ENCODE results near the gene IGLL5.

Gene IGLL5

DNA sequence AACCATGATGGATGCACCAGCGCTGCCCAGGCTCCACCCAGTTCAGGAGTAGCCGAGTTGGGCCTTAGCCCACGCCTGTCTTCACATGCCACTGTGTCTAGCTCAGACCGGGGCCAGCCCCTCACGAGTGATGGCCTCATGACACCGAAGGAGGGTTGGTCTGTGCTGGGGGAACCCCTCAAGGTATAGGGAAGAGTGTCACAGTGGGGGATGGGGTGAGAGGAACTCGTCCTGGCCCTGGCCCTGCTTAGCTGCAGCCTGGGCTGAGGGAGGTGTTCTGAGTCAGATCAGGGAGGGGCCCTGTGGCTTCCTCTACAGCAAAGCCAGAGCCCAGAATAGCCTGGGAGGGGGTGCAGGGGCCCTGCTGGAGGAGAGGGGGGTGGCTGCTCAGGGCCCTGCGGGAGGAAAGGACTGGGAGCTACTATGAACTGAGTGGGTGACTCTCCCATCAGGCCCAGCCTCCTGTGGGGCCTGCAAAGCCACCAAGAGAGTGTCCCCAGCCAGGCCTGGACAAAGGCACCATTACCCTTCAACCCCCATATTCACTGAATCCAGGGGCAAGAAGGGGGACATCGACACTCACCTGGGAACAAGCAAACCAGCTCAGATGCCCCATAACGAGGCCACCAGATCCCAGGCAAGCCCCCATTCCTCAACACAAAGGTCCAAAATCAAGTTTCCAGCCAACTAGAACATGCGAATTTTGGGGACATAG, 41.2 kb downstream of the IGLL5 start:
- no peak for DNase-seq

DNA sequence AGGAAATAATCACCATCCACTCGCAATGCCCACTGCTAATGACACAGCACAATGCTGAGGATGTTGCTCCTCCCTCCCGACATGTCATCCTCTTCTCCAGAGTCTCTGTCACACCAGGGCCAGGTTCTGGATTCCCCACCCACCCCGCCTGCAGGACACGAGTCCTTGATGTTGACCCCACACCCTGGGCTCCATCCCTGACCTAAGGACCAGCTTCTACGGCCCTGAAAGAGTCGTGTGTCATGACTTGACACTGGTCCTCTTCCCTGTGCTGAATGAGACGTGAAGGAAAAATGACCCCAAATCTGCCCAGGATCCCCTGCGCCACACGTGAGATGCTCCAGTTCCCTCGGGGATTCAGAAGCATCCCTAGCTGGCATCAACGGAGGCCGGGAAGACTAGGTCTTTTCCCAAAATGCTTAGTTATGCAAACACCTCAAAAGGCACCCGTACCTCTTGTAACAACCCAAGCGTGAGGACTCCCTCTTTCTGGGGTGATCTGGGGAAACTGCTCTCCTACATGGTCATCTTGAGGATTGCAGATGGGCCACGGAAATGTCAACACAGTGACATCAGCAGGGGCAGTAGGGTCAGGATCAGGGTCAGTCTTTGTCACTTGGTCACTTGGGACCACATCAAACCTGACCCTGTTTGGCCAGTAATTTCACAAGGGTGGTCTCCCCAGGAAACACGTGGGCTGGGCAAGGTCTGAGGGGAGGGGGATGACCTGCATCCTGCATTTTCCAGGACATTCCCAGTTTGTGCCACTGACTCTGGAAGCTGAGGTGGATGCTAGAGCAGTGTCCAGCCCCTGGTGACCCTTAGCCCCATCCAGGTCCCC, 42.0 kb downstream of the IGLL5 start:
- DNase-seq: no peak

DNA sequence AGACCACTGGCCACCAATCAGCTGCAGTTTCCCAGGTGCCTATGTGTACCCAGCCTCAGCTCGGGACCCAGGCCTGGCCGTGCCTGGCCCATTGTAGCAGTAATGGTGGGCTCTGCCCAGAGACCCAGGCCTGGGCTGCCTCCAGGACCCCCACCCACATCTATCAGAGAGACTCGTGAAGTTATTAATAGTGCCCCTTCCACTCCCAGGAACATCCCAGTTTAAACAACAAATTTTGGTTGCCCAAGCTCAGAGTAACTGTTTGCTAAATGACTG, 42.5 kb downstream of the IGLL5 start:
- no peak for DNase-seq

DNA sequence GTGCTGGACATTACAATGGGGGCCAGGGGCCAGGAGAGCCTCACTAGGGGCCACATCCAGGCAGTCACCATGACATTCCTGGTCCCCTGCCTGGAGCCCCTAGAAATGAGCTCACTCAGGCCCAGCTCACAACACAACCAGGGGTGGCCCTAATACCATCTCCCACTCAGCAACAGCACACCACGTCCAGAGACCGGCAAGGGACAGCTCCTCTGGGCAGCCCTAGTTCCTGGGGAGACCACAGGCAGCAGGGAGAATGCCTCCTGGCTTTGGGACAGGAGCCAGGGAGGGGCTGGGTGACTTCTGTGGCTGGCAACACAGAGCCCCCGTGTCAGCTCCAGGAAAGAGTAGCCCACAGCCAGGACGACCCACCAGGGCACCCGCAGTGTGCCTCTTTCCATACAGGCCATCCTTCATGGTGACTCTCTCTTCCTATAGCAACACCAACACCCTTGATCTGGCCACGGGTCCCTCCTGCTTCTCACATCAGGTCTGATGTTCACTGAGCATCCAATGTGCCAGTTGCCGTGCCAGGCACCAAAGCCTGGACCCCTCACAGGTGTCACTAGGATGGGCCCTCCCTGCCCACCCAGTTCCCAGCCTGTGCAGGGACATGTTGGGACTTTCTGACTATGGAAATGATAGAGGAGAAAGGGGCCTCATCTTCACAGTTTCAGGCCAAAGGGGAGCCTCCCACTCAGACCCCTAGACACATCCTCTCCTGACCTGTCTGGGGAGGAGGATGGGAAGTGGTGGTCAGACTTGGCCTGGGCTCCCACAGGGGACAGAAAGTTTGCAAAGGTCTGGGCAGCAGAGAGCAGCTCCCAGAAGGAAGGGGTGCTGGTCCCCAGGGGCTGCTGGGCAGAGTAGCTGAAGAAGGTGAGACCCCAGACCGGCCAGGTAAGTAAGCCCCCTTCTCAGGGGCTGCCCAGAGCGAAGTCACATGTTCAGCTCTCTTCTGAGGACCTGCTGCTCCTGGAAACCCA, 43.2 kb downstream of the IGLL5 start:
- no peak for DNase-seq

DNA sequence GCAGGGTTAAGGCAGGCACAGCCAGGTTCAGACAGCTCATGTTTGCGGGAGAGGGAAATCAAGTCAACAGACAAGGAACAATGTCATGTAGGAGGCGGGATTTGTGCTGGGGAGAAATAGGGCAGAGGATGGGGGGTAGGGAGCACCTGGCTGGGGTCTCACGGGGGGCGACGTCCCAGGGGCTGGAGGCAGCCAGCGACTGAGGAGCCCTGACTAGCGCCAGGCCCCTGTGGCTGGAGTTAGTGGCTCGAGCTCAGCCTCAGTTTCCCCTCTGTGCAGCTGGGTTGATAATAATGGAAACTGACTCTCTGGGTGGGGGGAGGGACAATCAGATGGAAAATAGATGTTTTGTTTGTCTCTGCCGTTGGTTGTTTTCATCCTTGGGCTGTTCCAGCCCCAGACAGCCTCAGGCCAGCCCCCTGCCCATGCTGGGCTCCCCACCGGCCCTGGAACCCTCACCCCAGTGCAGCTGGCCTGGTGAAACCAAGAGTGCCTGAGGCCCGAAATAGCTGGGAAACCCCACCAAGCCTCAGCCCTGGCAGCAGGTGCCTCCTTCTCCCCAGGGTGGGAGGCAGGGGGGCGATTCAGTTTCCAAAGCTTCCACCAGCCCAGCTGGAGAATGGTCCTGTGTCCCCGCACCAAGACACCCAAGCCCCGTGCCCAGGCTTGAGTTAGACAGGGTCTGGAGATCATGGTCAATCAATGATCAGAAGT, 44.1 kb downstream of the IGLL5 start:
- no peak for DNase-seq

DNA sequence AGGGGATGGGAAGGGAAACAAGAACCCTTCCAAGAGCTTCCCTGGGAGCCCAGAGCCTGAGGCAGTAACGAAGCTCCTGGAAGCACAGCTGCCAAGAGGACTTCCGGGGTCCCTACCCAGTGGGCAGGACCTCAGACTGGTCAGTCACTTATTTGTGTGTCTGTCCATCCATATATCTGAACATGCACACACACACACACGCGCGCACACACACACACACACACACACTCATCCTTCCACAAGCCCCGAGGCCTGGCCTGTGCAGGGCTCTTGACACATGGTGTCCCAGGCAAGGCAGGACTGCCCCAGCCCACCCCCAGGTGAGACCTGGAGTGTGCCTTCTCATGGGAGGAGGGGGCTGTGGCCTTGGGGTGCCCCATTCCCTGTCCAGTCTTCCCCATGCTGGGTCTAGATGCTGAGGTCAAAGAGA, 44.9 kb downstream of the IGLL5 start:
- no peak for DNase-seq

DNA sequence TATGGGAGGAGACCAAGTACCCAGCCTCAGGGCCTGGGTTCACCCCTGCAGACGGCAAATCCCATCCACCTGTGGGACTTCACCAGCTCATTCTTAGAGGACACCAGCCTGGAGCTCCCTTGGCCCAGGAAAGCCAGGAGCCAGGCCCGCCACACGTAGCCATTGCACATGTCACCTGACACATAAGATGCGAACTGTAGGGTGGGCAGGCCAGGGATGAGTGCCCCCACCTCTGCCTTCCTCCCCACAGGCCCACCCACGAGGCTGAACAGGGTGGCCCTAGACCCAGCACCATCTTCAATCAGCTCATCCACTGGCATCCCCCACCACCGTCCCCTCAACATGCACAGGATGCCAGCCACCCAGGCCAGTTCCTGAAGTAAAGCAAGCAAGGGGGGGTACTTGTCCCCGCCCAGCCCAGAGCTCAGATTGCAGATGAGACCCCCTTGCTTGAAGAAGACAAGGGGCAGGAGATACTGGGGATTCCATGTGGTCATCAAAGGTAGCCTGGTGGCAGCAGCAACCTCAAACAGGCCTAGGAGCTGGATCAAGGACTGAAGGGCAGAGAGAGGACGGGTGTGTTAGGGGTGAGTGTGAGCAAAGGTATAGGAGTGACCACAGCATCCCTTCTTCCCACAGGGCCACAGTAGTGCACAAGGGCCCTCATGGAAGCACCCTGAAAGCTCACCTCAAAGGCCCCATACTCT, 45.6 kb downstream of the IGLL5 start:
- DNase-seq: no peak

DNA sequence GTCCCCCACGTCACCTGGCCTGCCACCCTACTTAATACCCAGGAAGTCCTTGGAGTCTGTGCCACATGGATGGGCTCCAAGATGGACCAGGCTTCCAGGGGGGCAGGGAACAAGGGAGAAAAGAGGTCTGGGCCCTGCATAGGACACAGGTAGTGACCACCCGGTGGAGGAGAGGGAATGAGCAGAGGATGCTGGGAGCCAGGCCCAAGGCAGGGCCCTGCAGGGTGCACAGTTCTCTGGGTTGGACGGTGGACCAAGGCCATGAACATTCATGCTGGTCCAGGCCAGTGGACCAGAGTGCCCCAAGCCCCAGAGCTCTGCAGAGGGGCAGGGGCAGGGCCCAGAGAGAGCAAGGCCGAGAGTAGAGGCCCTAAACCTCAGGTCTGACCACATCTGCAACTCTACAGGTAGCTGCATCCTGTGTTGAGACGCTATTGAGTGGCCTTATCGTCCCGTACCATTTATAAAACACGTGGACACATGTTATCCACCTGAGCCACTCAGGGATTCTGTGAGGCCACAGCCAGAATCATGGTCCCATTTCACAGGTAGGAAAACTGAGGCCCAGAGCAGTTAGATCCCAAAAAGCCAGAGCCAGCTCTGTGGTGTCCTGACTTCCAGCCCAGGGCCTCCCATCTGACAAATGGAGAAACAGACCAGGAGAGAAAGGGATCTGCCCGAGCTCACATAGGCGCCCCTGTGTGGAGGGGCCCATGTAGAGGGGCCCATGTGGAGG, 46.4 kb downstream of the IGLL5 start:
- no peak for DNase-seq

DNA sequence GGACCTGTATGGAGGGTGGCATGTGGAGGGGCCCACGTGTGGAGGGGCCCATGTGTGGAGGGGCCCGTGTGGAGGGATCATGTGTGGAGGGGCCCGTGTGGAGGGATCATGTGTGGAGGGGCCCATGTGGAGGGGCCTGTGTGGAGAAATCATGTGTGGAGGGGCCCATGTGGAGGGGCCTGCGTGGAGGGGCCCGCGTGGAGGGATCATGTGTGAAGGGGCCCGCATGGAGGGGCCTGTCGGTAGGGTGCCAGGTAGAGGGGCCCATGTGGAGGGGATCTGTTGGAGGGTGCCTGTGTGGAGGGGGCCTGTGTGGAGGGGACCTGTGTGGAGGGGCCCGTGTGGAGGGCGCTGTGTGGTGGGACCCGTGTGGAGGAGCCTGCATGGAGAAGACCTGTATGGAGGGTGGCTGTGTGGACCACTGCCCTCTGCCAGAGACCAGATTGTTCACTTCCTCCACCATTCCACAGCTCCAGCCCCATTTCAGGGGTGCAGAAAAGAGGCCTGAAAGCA, 47.0 kb downstream of the IGLL5 start:
- no peak for DNase-seq

DNA sequence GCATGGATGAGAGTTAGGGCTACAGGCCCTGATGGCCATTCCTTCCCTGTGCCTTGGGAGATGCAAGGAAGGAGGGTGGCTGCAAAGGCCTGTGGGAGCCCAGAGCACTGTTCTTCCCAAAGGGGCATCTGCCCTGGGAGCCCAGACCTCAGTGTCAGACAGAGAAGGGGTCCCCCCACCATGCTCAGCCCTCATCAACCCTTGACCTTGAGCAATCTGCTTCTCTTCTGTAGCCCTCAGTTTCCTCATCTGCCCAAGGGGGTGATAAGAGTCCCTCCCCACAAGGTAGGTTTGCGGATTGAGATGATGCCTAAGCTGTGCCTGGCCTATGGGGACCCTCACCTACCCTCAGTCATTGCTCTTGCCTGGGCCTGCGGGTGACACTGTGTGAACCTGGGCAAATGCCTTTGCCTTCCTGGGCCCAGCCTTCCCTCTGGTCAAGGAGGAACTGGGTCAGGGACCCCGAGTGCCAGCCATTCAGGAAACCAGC, 47.5 kb downstream of the IGLL5 start:
- no peak for DNase-seq

DNA sequence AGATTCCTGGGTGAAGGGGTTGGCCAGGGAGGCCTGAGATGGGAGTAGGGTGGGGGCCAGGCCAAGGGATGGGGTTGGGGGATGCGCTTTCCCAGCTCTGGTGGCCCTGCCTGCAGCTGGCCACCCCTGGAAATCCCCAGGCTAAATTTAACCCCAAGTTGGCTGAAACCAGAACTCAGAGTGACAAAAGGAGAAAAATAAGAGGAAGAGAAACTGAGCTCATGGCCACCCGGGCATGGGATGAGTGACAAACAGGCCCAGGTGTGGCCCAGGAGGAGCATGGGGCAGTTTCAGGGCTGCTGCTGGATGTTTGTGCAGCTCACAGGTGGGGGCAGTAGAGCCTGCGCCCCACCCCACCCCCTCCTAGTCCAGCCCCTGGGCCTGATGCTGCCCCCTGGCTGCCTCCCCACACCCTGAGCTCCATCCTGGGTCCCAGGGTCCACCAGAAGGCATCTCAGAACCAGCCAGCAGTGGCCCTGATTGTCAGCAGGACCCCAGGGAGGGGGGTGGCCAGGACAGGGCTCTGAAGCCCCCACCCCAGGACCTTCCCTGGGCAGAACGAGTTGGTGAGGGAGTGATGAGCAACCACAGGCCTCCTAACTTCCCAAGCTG, 48.0 kb downstream of the IGLL5 start:
- no peak for DNase-seq

DNA sequence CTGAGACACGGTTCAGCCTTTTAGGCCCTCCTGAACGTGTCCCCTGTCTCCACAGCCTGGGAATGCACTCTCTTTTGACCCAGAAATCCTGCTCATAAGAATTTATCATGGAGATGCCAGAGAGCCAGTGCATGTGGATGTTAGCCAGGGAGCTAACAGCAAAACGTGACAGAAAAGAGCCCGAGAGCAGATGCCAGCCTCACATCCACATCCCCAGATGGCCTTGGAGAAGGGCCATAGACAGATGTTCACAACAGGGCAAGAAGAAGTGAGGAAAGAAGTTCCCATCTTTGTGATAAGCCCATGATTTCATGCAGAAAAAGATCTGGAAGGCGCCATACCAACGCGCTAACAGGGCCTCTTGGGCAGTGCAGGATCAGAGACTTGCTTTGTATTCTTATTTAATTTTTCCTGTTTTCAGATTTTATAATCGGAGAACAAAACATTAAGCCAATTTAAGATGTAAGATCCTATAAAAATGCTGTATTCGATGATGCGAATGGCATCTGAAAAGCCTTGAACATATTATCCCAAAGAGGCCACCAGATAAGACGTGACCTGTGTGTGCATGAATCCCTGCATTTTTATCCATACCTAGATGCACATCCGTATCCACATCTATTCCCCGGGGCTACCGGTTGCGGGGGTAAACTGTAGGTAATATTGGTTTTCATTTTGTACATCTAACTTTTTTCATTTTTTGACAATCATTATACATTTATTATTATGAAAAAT, 48.7 kb downstream of the IGLL5 start:
- DNase-seq: no peak

DNA sequence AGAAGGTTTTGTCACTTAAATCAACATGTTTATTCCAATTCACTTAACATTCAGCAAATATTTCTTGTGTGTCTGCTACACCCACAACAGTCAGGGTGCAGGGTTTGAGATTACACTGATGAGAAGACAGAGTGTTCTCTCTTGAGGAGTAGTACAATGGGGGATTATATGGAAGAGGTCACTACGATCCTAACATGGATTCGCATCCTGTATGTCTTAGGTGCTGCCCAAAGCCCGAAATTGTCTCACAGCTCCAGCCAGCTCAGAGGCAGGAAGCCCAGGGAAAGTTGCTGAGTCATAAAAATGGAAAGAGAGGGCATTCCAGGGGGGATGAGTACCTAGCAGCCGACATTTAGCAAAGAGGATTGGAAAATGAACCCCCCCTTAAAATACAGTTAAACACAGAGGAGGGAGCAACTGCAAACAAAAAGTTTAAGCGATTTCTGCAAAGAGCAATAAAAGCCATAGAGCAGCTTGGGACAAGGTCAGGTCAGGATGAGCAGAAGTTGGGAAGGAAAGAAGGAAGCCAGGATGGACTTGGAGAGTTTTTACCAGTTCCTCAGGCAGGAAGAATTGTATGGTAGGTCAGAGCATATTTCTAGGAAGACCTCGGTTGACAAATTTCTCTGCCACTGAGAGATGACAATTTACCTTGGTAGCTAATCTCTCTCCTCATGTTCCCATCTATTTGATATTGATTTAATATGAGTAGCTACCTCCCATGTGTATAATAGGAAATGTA, 49.5 kb downstream of the IGLL5 start:
- no peak for DNase-seq

DNA sequence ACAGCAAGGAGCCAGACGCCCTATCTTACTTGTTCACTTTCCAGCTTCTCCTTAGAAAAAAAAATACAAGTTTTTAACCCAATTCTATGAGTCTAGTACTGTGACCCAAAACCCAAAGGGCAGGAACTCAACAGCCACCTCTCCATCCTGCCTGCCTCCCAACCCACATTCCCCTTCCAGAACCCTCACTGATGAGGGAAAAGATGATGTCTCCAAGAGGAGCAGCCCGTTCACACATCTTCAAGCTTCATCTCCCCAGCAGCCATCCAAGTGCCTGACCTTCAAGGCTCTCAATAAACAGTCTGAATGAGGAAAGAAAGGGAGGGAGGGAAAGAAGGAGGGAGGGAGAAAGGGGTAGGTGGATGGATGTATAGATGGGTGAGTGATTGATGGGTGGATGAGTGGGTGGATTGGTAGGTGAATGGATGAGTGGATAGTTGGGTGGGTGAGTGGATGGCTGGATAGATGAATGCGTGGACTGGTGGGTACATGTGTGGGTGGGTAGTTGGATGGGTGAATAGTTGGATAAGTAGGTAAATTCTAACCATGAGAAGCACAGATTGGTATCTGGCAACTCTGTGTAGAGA, 50.4 kb downstream of the IGLL5 start:
- DNase-seq: no peak

DNA sequence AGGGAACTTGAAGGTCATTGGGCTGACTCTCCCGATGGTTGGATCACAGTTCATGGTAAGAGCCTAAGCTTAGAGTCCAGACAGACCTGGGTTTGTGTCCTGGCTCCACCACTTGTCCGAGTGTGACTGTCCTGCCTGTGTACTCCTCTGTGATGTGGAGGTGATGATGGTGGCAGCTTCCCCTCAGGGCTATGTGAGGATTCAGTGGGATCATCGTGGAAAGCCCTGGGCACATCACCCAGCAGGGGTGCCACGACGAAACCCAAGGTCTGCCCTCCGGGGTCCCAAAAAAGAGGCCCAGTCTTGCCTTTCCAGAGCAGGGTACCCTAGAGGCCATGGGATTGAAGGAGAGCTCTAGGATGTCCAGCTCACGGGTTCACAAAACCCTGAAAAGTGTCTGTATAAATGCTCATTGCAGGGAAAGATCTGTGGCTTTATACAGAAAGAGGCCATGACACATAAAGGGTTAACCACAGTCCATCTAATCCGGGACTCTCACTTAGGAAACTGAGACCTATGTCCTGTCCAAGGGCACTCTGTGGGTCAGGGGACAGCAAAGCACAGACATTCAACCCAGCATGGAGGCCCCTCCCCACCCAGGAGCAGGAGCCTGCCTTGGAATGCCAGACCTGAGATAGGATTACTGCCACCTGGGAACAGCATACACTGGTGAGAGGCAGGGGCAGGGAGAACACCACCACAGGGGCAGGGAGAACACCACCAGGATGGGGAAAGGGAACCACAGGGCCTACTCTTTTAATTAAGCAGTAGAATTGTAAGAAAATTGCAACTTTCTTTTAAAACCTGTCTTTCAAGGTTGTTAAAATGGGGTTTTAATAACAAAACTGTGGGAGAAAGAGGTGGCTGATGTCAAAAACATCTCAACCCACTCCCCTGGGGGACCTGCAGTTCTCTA, 51.3 kb downstream of the IGLL5 start:
- no peak for DNase-seq

DNA sequence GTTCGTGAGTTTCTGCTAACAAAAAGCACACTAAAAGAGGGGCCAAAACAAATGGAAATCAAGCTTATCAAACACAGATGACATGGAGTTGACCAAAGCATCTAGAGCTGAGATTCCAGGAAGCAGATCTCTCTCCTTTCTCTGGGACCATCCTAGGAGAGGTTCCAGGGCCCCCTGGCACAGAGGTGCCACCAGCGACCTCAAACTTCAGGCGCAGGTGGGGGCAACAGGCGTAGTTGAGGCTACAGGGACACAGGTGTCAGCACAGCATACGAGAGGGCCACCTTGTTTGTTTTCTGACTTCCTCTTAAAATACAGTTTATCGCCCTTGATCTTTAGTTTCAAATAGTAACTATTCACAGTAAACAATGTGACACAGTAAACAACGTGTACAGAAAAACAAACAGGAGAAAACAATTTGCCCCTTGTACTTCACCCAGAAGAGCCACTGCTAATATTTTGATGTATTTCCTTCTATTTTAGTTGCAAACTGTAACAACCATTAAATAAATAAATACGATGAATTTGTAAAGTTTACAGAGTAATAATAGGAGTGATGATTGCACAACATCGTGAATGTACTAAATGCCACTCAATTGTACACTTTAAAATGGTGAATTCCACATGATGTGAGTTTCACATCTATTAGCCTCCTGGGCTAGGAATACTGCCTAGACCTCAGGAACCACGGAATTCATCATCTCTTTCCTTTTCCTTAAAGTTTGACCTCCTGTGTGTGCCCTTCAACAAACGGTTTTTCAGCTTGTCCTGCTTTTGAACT, 52.2 kb downstream of the IGLL5 start:
- no peak for DNase-seq

All from NCI-H146 (cell line).